ENCODE results near the gene GAB1. TPM values are rescaled to one million over a fixed set of nuclear protein-coding genes. Genes with fewer than 3 reads are reported as not detected.
A peak's percentile ranks its signal among the peaks of the same experiment; 100 is the strongest.

The GAB1 gene
- total RNA-seq, 3 donors from 2014 or later, result 24.8 to 67.5 (median 38.7) TPM

GRCh38 chr4:143291314-143291713 lies 45.4 kb upstream of the GAB1 start:
- intact Hi-C loops (cut with DNase I; ENCODE audit: low total_unique reads), result no loop called here
- Histone ChIP-seq H3K4me3 (no peak overlapping the region), H3K27ac (no peak overlapping the region), H3K4me1 (no peaks in the 10 kb centered on the region), H3K9me3 (no peaks in the 10 kb centered on the region), H3K36me3 (no peaks in the 10 kb centered on the region), H3K27me3 (no peaks in the 10 kb centered on the region)
- DNase-seq (ENCODE audit: low spot score in 2 of 2), result no peak
- TF ChIP-seq CTCF (IDR thresholded peaks at IDR 0.05), result no peak
- no peak for TF ChIP-seq POLR2A (IDR thresholded peaks at IDR 0.05)
- no peak for TF ChIP-seq POLR2AphosphoS5 (IDR thresholded peaks at IDR 0.05)

GRCh38 chr4:143292858-143293257 lies 43.8 kb upstream of the GAB1 start:
- no peak overlapping the region for H3K4me3 ChIP-seq
- intact Hi-C loops (cut with DNase I; ENCODE audit: low total_unique reads), result no loop called here
- no peak overlapping the region for H3K27ac ChIP-seq
- DNase-seq (ENCODE audit: low spot score in 2 of 2), result no peak
- TF ChIP-seq POLR2A (IDR thresholded peaks at IDR 0.05) (no peak), CTCF (IDR thresholded peaks at IDR 0.05) (no peak), POLR2AphosphoS5 (IDR thresholded peaks at IDR 0.05) (no peak)
- H3K4me1 ChIP-seq, result no peaks in the 10 kb centered on the region
- no peaks in the 10 kb centered on the region for H3K9me3 ChIP-seq
- no peaks in the 10 kb centered on the region for H3K36me3 ChIP-seq
- H3K27me3 ChIP-seq, result no peaks in the 10 kb centered on the region

- DNase-seq (ENCODE audit: low spot score in 2 of 2), result peak; percentile 58 to 78
- no peak for TF ChIP-seq CTCF (IDR thresholded peaks at IDR 0.05)
- peak in 1 of 3 donors; percentile 76 for TF ChIP-seq POLR2AphosphoS5 (IDR thresholded peaks at IDR 0.05)
- no peak for TF ChIP-seq POLR2A (IDR thresholded peaks at IDR 0.05)
- H3K9me3 ChIP-seq, result no peaks in the 10 kb centered on the region
- no peak overlapping the region for H3K4me3 ChIP-seq
- H3K36me3 ChIP-seq, result no peaks in the 10 kb centered on the region
- H3K4me1 ChIP-seq, result no peaks in the 10 kb centered on the region
- H3K27ac ChIP-seq, result peak overlapping the region in 1 of 2 donors; percentile 74
- H3K27me3 ChIP-seq, result no peaks in the 10 kb centered on the region
- intact Hi-C loops (cut with DNase I; ENCODE audit: low total_unique reads), result no loop called here
Observed at GRCh38 chr4:143294310-143294709, 42.4 kb upstream of the GAB1 start.

- intact Hi-C loops (cut with DNase I; ENCODE audit: low total_unique reads), result no loop called here
- no peak overlapping the region for H3K4me3 ChIP-seq
- no peak for TF ChIP-seq POLR2AphosphoS5 (IDR thresholded peaks at IDR 0.05)
- no peak for TF ChIP-seq POLR2A (IDR thresholded peaks at IDR 0.05)
- TF ChIP-seq CTCF (IDR thresholded peaks at IDR 0.05), result no peak
- H3K4me1 ChIP-seq, result no peaks in the 10 kb centered on the region
- H3K36me3 ChIP-seq, result no peaks in the 10 kb centered on the region
- no peak for DNase-seq (ENCODE audit: low spot score in 2 of 2)
- H3K9me3 ChIP-seq, result no peaks in the 10 kb centered on the region
- H3K27me3 ChIP-seq, result no peaks in the 10 kb centered on the region
- H3K27ac ChIP-seq, result peak overlapping the region in 1 of 2 donors; percentile 74
Observed at GRCh38 chr4:143294710-143295275, 41.9 kb upstream of the GAB1 start.

- TF ChIP-seq CTCF (IDR thresholded peaks at IDR 0.05) (no peak), POLR2A (IDR thresholded peaks at IDR 0.05) (no peak), POLR2AphosphoS5 (IDR thresholded peaks at IDR 0.05) (no peak)
- Histone ChIP-seq H3K9me3 (no peaks in the 10 kb centered on the region), H3K27ac (no peak overlapping the region), H3K4me3 (no peak overlapping the region), H3K27me3 (no peaks in the 10 kb centered on the region), H3K4me1 (no peaks in the 10 kb centered on the region), H3K36me3 (no peaks in the 10 kb centered on the region)
- intact Hi-C loops (cut with DNase I; ENCODE audit: low total_unique reads), result no loop called here
- no peak for DNase-seq (ENCODE audit: low spot score in 2 of 2)
Observed at GRCh38 chr4:143296397-143297067, 40.1 kb upstream of the GAB1 start.
